SIG-M5 treated with dmso at 0.1 percent for 504 hours (cell line): ENCODE measurements around the gene PKHD1.

Source experiments
- DNase-seq: peaks from one replicate; lab custom pipeline; 2025; ENCODE audit not compliant: unreplicated experiment; lab: John Stamatoyannopoulos, UW

PKHD1 gene

GRCh38 chr6:51569594-51569993 lies 517.8 kb downstream of the PKHD1 start:
- no peak for DNase-seq

GRCh38 chr6:51568771-51569170 lies 518.6 kb downstream of the PKHD1 start:
- no peak for DNase-seq

- DNase-seq: no peak
Measured at GRCh38 chr6:51565472-51565871, 521.9 kb downstream of the PKHD1 start.
